Activated B cell treated with CpG ODN at 0.5 μM for 24 hours (primary cell): ENCODE measurements around the gene GAPDH. TPM values are rescaled to one million over a fixed set of nuclear protein-coding genes. Genes with fewer than 3 reads are reported as not detected.

ENCODE experiments used
- total RNA-seq: library from RNA; stranded (reverse); gene quantifications from 2 replicates; pipeline ENCODE4 v1.2.3, GENCODE V29; 2022

The GAPDH gene
- total RNA-seq, 1 donor from 2014 or later = 1,003 TPM

Other genes starting within 250 kb of the GAPDH start
- gene PLEKHG6, start 223.8 kb upstream of the GAPDH start, total RNA-seq = not detected in 2 replicates
- gene TNFRSF1A, start 192.4 kb upstream of the GAPDH start, total RNA-seq = 0.37 TPM in 1 of 2 replicates, not detected in the other
- not detected in 2 replicates for gene SCNN1A, start 159.0 kb upstream of the GAPDH start, total RNA-seq
- gene LTBR, start 150.4 kb upstream of the GAPDH start, total RNA-seq = 0.33 TPM in 1 of 2 replicates, not detected in the other
- gene CD27, start 89.6 kb upstream of the GAPDH start, total RNA-seq = 39.3 and 43.8 TPM in 2 replicates
- gene TAPBPL, start 82.5 kb upstream of the GAPDH start, total RNA-seq = 52.5 and 64.0 TPM in 2 replicates
- gene VAMP1, start 63.8 kb upstream of the GAPDH start, total RNA-seq = 32.9 and 34.5 TPM in 2 replicates
- gene MRPL51, start 41.3 kb upstream of the GAPDH start, total RNA-seq = 130 and 145 TPM in 2 replicates
- gene NCAPD2, start 40.4 kb upstream of the GAPDH start, total RNA-seq = 38.4 and 40.9 TPM in 2 replicates
- 23.6 and 25.9 TPM in 2 replicates for gene IFFO1, start 21.5 kb downstream of the GAPDH start, total RNA-seq
- 114 and 121 TPM in 2 replicates for gene NOP2, start 33.8 kb downstream of the GAPDH start, total RNA-seq
- gene CHD4, start 72.9 kb downstream of the GAPDH start, total RNA-seq = 342 and 345 TPM in 2 replicates
- 27.7 and 30.4 TPM in 2 replicates for gene LPAR5, start 101.4 kb downstream of the GAPDH start, total RNA-seq
- gene ACRBP, start 112.9 kb downstream of the GAPDH start, total RNA-seq = 5.4 and 7.7 TPM in 2 replicates
- 31.6 and 39.2 TPM in 2 replicates for gene ING4, start 128.6 kb downstream of the GAPDH start, total RNA-seq
- 81.7 and 98.6 TPM in 2 replicates for gene ZNF384, start 154.9 kb downstream of the GAPDH start, total RNA-seq
- 0.24 and 0.40 TPM in 2 replicates for gene PIANP, start 166.3 kb downstream of the GAPDH start, total RNA-seq
- gene COPS7A, start 189.5 kb downstream of the GAPDH start, total RNA-seq = 28.1 and 35.8 TPM in 2 replicates
- 102 and 105 TPM in 2 replicates for gene MLF2, start 218.6 kb downstream of the GAPDH start, total RNA-seq
- 4.8 and 6.4 TPM in 2 replicates for gene PTMS, start 231.8 kb downstream of the GAPDH start, total RNA-seq
- 0.12 TPM in 1 of 2 replicates, not detected in the other for gene LAG3, start 238.0 kb downstream of the GAPDH start, total RNA-seq